Panc1 (cell line): ENCODE results near the gene PLCD3.

Experiments
- CTCF ChIP-seq: fragments of 450-650 bp; IDR thresholded peaks from 2 replicates; pipeline ENCODE4 v1.5.1; 2017; ENCODE audit warnings: mild to moderate bottlenecking
- POLR2AphosphoS5 ChIP-seq: IDR thresholded peaks from 2 replicates; pipeline ENCODE4 v1.6.1; 2012; ENCODE audit warnings: mild to moderate bottlenecking, low read depth, low read length, moderate library complexity
- SIN3A ChIP-seq: IDR thresholded peaks from 2 replicates; pipeline ENCODE4 v1.6.1; 2012; ENCODE audit warnings: low read depth, mild to moderate bottlenecking, low read length, moderate library complexity, borderline replicate concordance; ENCODE audit not compliant: insufficient read depth
- TCF7L2 ChIP-seq: IDR thresholded peaks from 2 replicates; pipeline ENCODE4 v1.6.1; 2011; ENCODE audit warnings: mild to moderate bottlenecking, low read depth, low read length, inconsistent platforms

GRCh38 chr17:45128989-45129388, 3.3 kb downstream of the PLCD3 start:
- TF ChIP-seq CTCF = no peak
- TF ChIP-seq POLR2AphosphoS5 = no peak
- no peak for TF ChIP-seq TCF7L2
- no peak for TF ChIP-seq SIN3A
